PC-3 (cell line): Measurements from ENCODE around the gene PDIA3. TPM values are rescaled to one million over a fixed set of nuclear protein-coding genes. Genes with fewer than 3 reads are reported as not detected.

Experiments
- ATAC-seq: fragments of 200-7000 bp; cut with Tn5 transposase; 2 replicates; pipeline ENCODE4 v1.9.1; 2020; ENCODE audit warnings: mild to moderate bottlenecking, moderate library complexity
- BruUV-seq: library from RNA; stranded (reverse); fragments of 400-500 nt; replicated peaks from 2 replicates; lab custom pipeline; 2021; lab: Mats Ljungman, UMichigan
- CTCF ChIA-PET: fragments of 300-600 bp; sonication (Branson Sonifier 250); formaldehyde crosslinking; loops from one replicate; lab custom pipeline; 2022; ENCODE audit warnings: antibody characterized with exemption; lab: Charles Lee
- POLR2A ChIA-PET: fragments of 300-600 bp; sonication (Branson Sonifier 250); formaldehyde crosslinking; loops from one replicate; lab custom pipeline; 2022; ENCODE audit warnings: antibody characterized with exemption; ENCODE audit not compliant: unreplicated experiment; lab: Charles Lee
- DNase-seq: peaks from one replicate; pipeline ENCODE4 v3.0.0-alpha.2; 2015
- H2AFZ ChIP-seq: fragments of 300-600 bp; sonication (generic); 2 replicates; pipeline ENCODE4 v1.6.0; 2016; ENCODE audit warnings: antibody characterized with exemption, low read length
- H3F3A ChIP-seq: fragments of 300-600 bp; sonication (generic); one replicate; pipeline ENCODE4 v1.6.0; 2017; ENCODE audit warnings: antibody characterized with exemption, low read length, control low read depth, mild to moderate bottlenecking; ENCODE audit not compliant: unreplicated experiment
- H3K27ac ChIP-seq: fragments of 300-600 bp; sonication (generic); 2 replicates; pipeline ENCODE4 v1.5.1; 2016; ENCODE audit warnings: mild to moderate bottlenecking, low read length
- H3K27me3 ChIP-seq: fragments of 300-600 bp; sonication (generic); 2 replicates; pipeline ENCODE4 v1.6.1; 2016; ENCODE audit warnings: low read length, mixed read lengths
- H3K36me3 ChIP-seq: fragments of 300-600 bp; sonication (generic); 2 replicates; pipeline ENCODE4 v1.6.1; 2016; ENCODE audit warnings: low read depth, mixed run types, low read length, mixed read lengths
- H3K4me1 ChIP-seq: fragments of 300-600 bp; sonication (generic); 2 replicates; pipeline ENCODE4 v1.5.1; 2016; ENCODE audit warnings: low read length; ENCODE audit not compliant: insufficient read depth
- H3K4me2 ChIP-seq: fragments of 300-600 bp; sonication (generic); 2 replicates; pipeline ENCODE4 v1.6.0; 2016; ENCODE audit warnings: low read length
- H3K4me3 ChIP-seq: fragments of 300-600 bp; sonication (generic); 2 replicates; pipeline ENCODE4 v1.5.1; 2016; ENCODE audit warnings: mild to moderate bottlenecking, low read length, mixed read lengths
- H3K79me2 ChIP-seq: fragments of 300-600 bp; sonication (generic); 2 replicates; pipeline ENCODE4 v1.6.1; 2017; ENCODE audit warnings: low read length, mixed read lengths
- H3K9ac ChIP-seq: fragments of 300-600 bp; sonication (generic); 2 replicates; pipeline ENCODE4 v1.6.0; 2016; ENCODE audit warnings: mild to moderate bottlenecking, low read length
- H3K9me2 ChIP-seq: fragments of 300-600 bp; sonication (generic); replicated peaks from 2 replicates; pipeline ENCODE4 v1.6.1; 2016; ENCODE audit warnings: mixed run types, low read length, mixed read lengths
- H3K9me3 ChIP-seq: fragments of 300-600 bp; sonication (generic); 2 replicates; pipeline ENCODE4 v1.6.1; 2016; ENCODE audit warnings: low read length, mixed read lengths
- H4K20me1 ChIP-seq: fragments of 300-600 bp; sonication (generic); 2 replicates; pipeline ENCODE4 v1.6.1; 2016; ENCODE audit warnings: low read length, mixed read lengths
- CTCF ChIP-seq: fragments of 300-600 bp; sonication (generic); conservative IDR thresholded peaks from 2 replicates; pipeline ENCODE4 v1.5.1; 2017; ENCODE audit warnings: antibody characterized with exemption, low read depth, mild to moderate bottlenecking, low read length
- EZH2 ChIP-seq: fragments of 300-600 bp; sonication (generic); IDR thresholded peaks from one replicate; pipeline ENCODE4 v1.6.1; 2017; ENCODE audit warnings: antibody characterized with exemption, mild to moderate bottlenecking, low read length; ENCODE audit not compliant: unreplicated experiment
- EZH2phosphoT487 ChIP-seq: fragments of 300-600 bp; sonication (generic); IDR thresholded peaks from 2 replicates; pipeline ENCODE4 v1.6.1; 2018; ENCODE audit warnings: mild to moderate bottlenecking, antibody characterized with exemption, low read length, borderline replicate concordance
- intact Hi-C: fragments of 100-400 bp; cut with micrococcal nuclease; formaldehyde crosslinking; loops from 2 replicates; pipeline ENCODE4 v1.9.0; 2023
- total RNA-seq: library from RNA; depleted of rRNA; stranded (reverse); fragments of >200 nt; gene quantifications from 2 replicates; pipeline ENCODE4 v1.2.3, GENCODE V29; 2014

The PDIA3 gene
- total RNA-seq, 1 experiment from 2014 or later, result 187 TPM

GRCh38 chr15:43771816-43772215, 25.6 kb downstream of the PDIA3 start:
- Histone ChIP-seq H3K9me2 (no peaks in the 10 kb centered on the region), H3K9ac (no peak overlapping the region), H3K36me3 (peaks cover 57% of the 10 kb centered on the region), H3K9me3 (no peaks in the 10 kb centered on the region), H3K4me3 (no peak overlapping the region), H3F3A (no peaks in the 10 kb centered on the region), H4K20me1 (no peaks in the 10 kb centered on the region), H3K27ac (no peak overlapping the region), H3K4me2 (no peak overlapping the region), H3K27me3 (no peaks in the 10 kb centered on the region), H3K4me1 (peaks cover 11% of the 10 kb centered on the region; the same call in 1 of the 2 replicates), H2AFZ (no peak overlapping the region), H3K79me2 (peaks cover 10% of the 10 kb centered on the region; the same call in 1 of the 2 replicates)
- BruUV-seq, result no TSS peak
- TF ChIP-seq CTCF (no peak), EZH2phosphoT487 (no peak), EZH2 (no peak)
- intact Hi-C loops, result no loop called here
- ATAC-seq (no peak), DNase-seq (no peak)
- ChIA-PET CTCF (no interaction called here), POLR2A (interaction anchor here (0.6 kb wide), 1 partner anchor 39 kb away, joined by 3 read pairs; no protein-coding TSS in a partner anchor)

GRCh38 chr15:43772624-43773023, 26.4 kb downstream of the PDIA3 start:
- Histone ChIP-seq H3K79me2 (peaks cover 10% of the 10 kb centered on the region; the same call in 1 of the 2 replicates), H3K9ac (no peak overlapping the region), H3K4me3 (no peak overlapping the region), H3K27me3 (no peaks in the 10 kb centered on the region), H2AFZ (no peak overlapping the region), H4K20me1 (no peaks in the 10 kb centered on the region), H3K27ac (no peak overlapping the region), H3K4me1 (peaks cover 12% of the 10 kb centered on the region; the same call in 1 of the 2 replicates), H3K4me2 (no peak overlapping the region), H3F3A (no peaks in the 10 kb centered on the region), H3K36me3 (peaks cover 52% of the 10 kb centered on the region), H3K9me3 (no peaks in the 10 kb centered on the region), H3K9me2 (no peaks in the 10 kb centered on the region)
- ChIA-PET CTCF (no interaction called here), POLR2A (no interaction called here)
- no TSS peak for BruUV-seq
- intact Hi-C loops, result no loop called here
- DNase-seq (no peak), ATAC-seq (no peak)
- TF ChIP-seq CTCF, result no peak

GRCh38 chr15:43774062-43774461, 27.8 kb downstream of the PDIA3 start:
- Histone ChIP-seq H3K27ac (no peak overlapping the region), H2AFZ (no peak overlapping the region)
- ATAC-seq, result no peak

More at GRCh38 chr15:43774062-43774461, 27.8 kb downstream of the PDIA3 start:
- Histone ChIP-seq H3K9me2 (no peaks in the 10 kb centered on the region), H3K4me3 (no peak overlapping the region), H3K27me3 (no peaks in the 10 kb centered on the region), H4K20me1 (no peaks in the 10 kb centered on the region), H3K9ac (no peak overlapping the region), H3K4me1 (peaks cover 17% of the 10 kb centered on the region; the same call in 1 of the 2 replicates), H3F3A (no peaks in the 10 kb centered on the region), H3K79me2 (peaks cover 10% of the 10 kb centered on the region; the same call in 1 of the 2 replicates), H3K4me2 (no peak overlapping the region), H3K36me3 (peaks cover 43% of the 10 kb centered on the region), H3K9me3 (no peaks in the 10 kb centered on the region)
- TF ChIP-seq EZH2phosphoT487 (no peak), CTCF (no peak), EZH2 (no peak)
- intact Hi-C loops, result no loop called here
- DNase-seq, result no peak
- BruUV-seq, result no TSS peak
- CTCF ChIA-PET, result interaction anchor here (0.6 kb wide), 1 partner anchor 27 kb away, joined by 3 read pairs; no protein-coding TSS in a partner anchor
- POLR2A ChIA-PET, result no interaction called here
